Neuronal stem cell (in vitro differentiated cells): ENCODE measurements around the gene PDE3B.
"Not testable (repeated sequence)": the region's sequence is repeated elsewhere in the genome, so short reads cannot be mapped to it uniquely, and the experiment has no call there.

Experiments
- DNase-seq: peaks from one replicate; pipeline ENCODE4 v3.0.0-alpha.2; 2013; ENCODE audit warnings: low spot score
- H2AFZ ChIP-seq: one replicate; pipeline ENCODE4 v1.6.1; 2013; ENCODE audit warnings: mild to moderate bottlenecking, low read length, inconsistent platforms
- H2AK5ac ChIP-seq: 2 replicates; pipeline ENCODE4 v1.6.1; 2013; ENCODE audit warnings: low read depth, mild to moderate bottlenecking, inconsistent platforms, low read length, moderate library complexity, mixed read lengths
- H2BK120ac ChIP-seq: 2 replicates; pipeline ENCODE4 v1.6.1; 2013; ENCODE audit warnings: low read depth, mild to moderate bottlenecking, inconsistent platforms, low read length, moderate library complexity, mixed read lengths
- H2BK12ac ChIP-seq: one replicate; pipeline ENCODE4 v1.6.1; 2013; ENCODE audit warnings: low read length, inconsistent platforms
- H2BK15ac ChIP-seq: 2 replicates; pipeline ENCODE4 v1.6.1; 2013; ENCODE audit warnings: mild to moderate bottlenecking, low read length, inconsistent platforms, mixed read lengths
- H2BK5ac ChIP-seq: one replicate; pipeline ENCODE4 v1.6.1; 2013; ENCODE audit warnings: inconsistent platforms, mild to moderate bottlenecking, low read length, moderate library complexity
- H3K14ac ChIP-seq: one replicate; pipeline ENCODE4 v1.6.1; 2013; ENCODE audit warnings: low read length, inconsistent platforms
- H3K18ac ChIP-seq: 2 replicates; pipeline ENCODE4 v1.6.1; 2013; ENCODE audit warnings: low read length, inconsistent platforms
- H3K23ac ChIP-seq: 2 replicates; pipeline ENCODE4 v1.6.1; 2013; ENCODE audit warnings: low read depth, mild to moderate bottlenecking, mixed read lengths, low read length, inconsistent platforms; ENCODE audit not compliant: poor library complexity
- H3K27ac ChIP-seq: replicated peaks from 3 replicates; pipeline ENCODE4 v1.5.1; 2013; ENCODE audit warnings: low read length, inconsistent platforms
- H3K27me3 ChIP-seq, 3 experiments: 2 replicates each; pipeline ENCODE4 v1.6.1; 2013; ENCODE audit warnings: low read length in 3 of 3, mild to moderate bottlenecking in 2 of 3, inconsistent platforms in 1 of 3, low read depth in 1 of 3, mixed read lengths in 1 of 3, moderate library complexity in 1 of 3; ENCODE audit not compliant: control insufficient read depth in 3 of 3, insufficient read depth in 3 of 3
- H3K36me3 ChIP-seq, 2 donors: replicated peaks in 1 of 2; 2 replicates each; pipeline ENCODE4 v1.6.1; 2013; ENCODE audit warnings: low read length in 2 of 2; ENCODE audit not compliant: control insufficient read depth in 2 of 2, insufficient read depth in 2 of 2
- H3K4ac ChIP-seq: 2 replicates; pipeline ENCODE4 v1.6.1; 2013; ENCODE audit warnings: inconsistent platforms, mild to moderate bottlenecking, low read length, moderate library complexity
- H3K4me1 ChIP-seq, 2 donors: 1 replicate in 1 of 2; 2 replicates in 1 of 2; pipeline ENCODE4 v1.6.1; 2013; ENCODE audit warnings: low read length in 2 of 2, low read depth in 1 of 2; ENCODE audit not compliant: control insufficient read depth in 2 of 2, insufficient read depth in 1 of 2
- H3K4me2 ChIP-seq: one replicate; pipeline ENCODE4 v1.6.1; 2013; ENCODE audit warnings: mild to moderate bottlenecking, low read length, inconsistent platforms; ENCODE audit not compliant: insufficient read depth, poor library complexity, severe bottlenecking
- H3K4me3 ChIP-seq, 2 donors: 2 replicates each; pipeline ENCODE4 v1.5.1; 2013; ENCODE audit warnings: low read length in 2 of 2, mild to moderate bottlenecking in 2 of 2, inconsistent platforms in 1 of 2, moderate library complexity in 1 of 2
- H3K79me1 ChIP-seq: one replicate; pipeline ENCODE4 v1.6.1; 2013; ENCODE audit warnings: low read depth, mild to moderate bottlenecking, inconsistent platforms, low read length, moderate library complexity
- H3K9ac ChIP-seq: one replicate; pipeline ENCODE4 v1.6.1; 2013; ENCODE audit warnings: mild to moderate bottlenecking, low read depth, low read length, inconsistent platforms; ENCODE audit not compliant: poor library complexity
- H3K9me3 ChIP-seq, 2 donors: replicated peaks in 1 of 2; 2 replicates each; pipeline versions ENCODE3 to v1.6.1; 2013; ENCODE audit warnings: low read length in 2 of 2, mild to moderate bottlenecking in 2 of 2, inconsistent platforms in 1 of 2, low read depth in 1 of 2, mixed read lengths in 1 of 2, moderate library complexity in 1 of 2; ENCODE audit not compliant: control insufficient read depth in 2 of 2, insufficient read depth in 1 of 2
- H4K8ac ChIP-seq: one replicate; pipeline ENCODE4 v1.6.1; 2013; ENCODE audit warnings: low read depth, mild to moderate bottlenecking, inconsistent platforms, low read length, moderate library complexity
- H4K91ac ChIP-seq: one replicate; pipeline ENCODE4 v1.6.1; 2013; ENCODE audit warnings: low read length, low read depth, mild to moderate bottlenecking, inconsistent platforms; ENCODE audit not compliant: poor library complexity
- WGBS, 2 donors: extraction: QIAGEN DNeasy Blood & Tissue Kit; methylation state at CpG; one replicate each; pipeline ENCODE4 v1.1.7; 2013; ENCODE audit warnings: missing lambda C conversion rate in 2 of 2, mixed read lengths in 1 of 2; ENCODE audit not compliant: insufficient read length in 2 of 2, insufficient replicate concordance in 1 of 2; ENCODE audit errors: extremely low coverage in 2 of 2; 5-methylcytosine and 5-hydroxymethylcytosine counted together

PDE3B gene

GRCh38 chr11:14759300-14760012 is 115.9 kb downstream of the PDE3B start:
- not testable (repeated sequence) for H4K91ac ChIP-seq, H3K14ac ChIP-seq, H3K4me2 ChIP-seq, H2BK12ac ChIP-seq, H3K27ac ChIP-seq, H3K4me1 ChIP-seq, H4K8ac ChIP-seq, H3K4me3 ChIP-seq, H3K18ac ChIP-seq, H2AK5ac ChIP-seq, H3K27me3 ChIP-seq, H2AFZ ChIP-seq, H3K9ac ChIP-seq, H2BK120ac ChIP-seq, H3K36me3 ChIP-seq, H2BK5ac ChIP-seq, DNase-seq, H3K23ac ChIP-seq, H3K4ac ChIP-seq, H3K9me3 ChIP-seq, H3K79me1 ChIP-seq, H2BK15ac ChIP-seq
- WGBS, 2 donors, result no CpG with 5 or more reads among the region's 9 CpGs

- no peaks in the 10 kb centered on the region for H3K79me1 ChIP-seq
- no peak overlapping the region for H2BK15ac ChIP-seq
- H3K36me3 ChIP-seq, result no peaks in the 10 kb centered on the region
- H3K27ac ChIP-seq, result no peak overlapping the region
- H3K9me3 ChIP-seq, result no peaks in the 10 kb centered on the region
- no peak overlapping the region for H3K4me3 ChIP-seq
- no peak overlapping the region for H3K23ac ChIP-seq
- no peak overlapping the region for H4K8ac ChIP-seq
- no peak overlapping the region for H3K14ac ChIP-seq
- no peak overlapping the region for H3K18ac ChIP-seq
- H3K4me2 ChIP-seq, result no peak overlapping the region
- no peaks in the 10 kb centered on the region for H3K4me1 ChIP-seq
- H2BK12ac ChIP-seq, result no peak overlapping the region
- no peak overlapping the region for H3K9ac ChIP-seq
- H3K27me3 ChIP-seq, result no peaks in the 10 kb centered on the region
- no peak overlapping the region for H2BK5ac ChIP-seq
- no CpG with 5 or more reads among the region's 1 CpG for WGBS, 2 donors
- no peak for DNase-seq
- no peak overlapping the region for H4K91ac ChIP-seq
- H3K4ac ChIP-seq, result no peak overlapping the region
- no peak overlapping the region for H2BK120ac ChIP-seq
- H2AFZ ChIP-seq, result no peak overlapping the region
- no peak overlapping the region for H2AK5ac ChIP-seq
Observed at GRCh38 chr11:14764179-14764578, 120.6 kb downstream of the PDE3B start.

GRCh38 chr11:14764579-14765527 is 121.2 kb downstream of the PDE3B start:
- Histone ChIP-seq H3K4ac (no peak overlapping the region), H4K8ac (no peak overlapping the region), H3K9me3 (no peaks in the 10 kb centered on the region), H2BK5ac (no peak overlapping the region), H3K9ac (no peak overlapping the region), H2AFZ (no peak overlapping the region), H3K14ac (no peak overlapping the region), H4K91ac (no peak overlapping the region), H3K4me3 (no peak overlapping the region), H2BK15ac (no peak overlapping the region), H3K18ac (no peak overlapping the region), H3K4me1 (no peaks in the 10 kb centered on the region), H3K36me3 (no peaks in the 10 kb centered on the region), H2BK120ac (no peak overlapping the region), H3K4me2 (no peak overlapping the region), H3K23ac (no peak overlapping the region), H3K27me3 (no peaks in the 10 kb centered on the region), H2AK5ac (no peak overlapping the region), H3K27ac (no peak overlapping the region), H2BK12ac (no peak overlapping the region), H3K79me1 (no peaks in the 10 kb centered on the region)
- no peak for DNase-seq
- no CpG with 5 or more reads among the region's 6 CpGs for WGBS, 2 donors

GRCh38 chr11:14766585-14766984 is 123.0 kb downstream of the PDE3B start:
- no peak overlapping the region for H2BK120ac ChIP-seq
- no peaks in the 10 kb centered on the region for H3K4me1 ChIP-seq
- no peaks in the 10 kb centered on the region for H3K9me3 ChIP-seq
- no peak for DNase-seq
- no peak overlapping the region for H3K27ac ChIP-seq
- no peak overlapping the region for H3K4ac ChIP-seq
- H2BK12ac ChIP-seq, result no peak overlapping the region
- no peak overlapping the region for H2AK5ac ChIP-seq
- no peak overlapping the region for H3K18ac ChIP-seq
- no peak overlapping the region for H3K4me3 ChIP-seq
- H4K8ac ChIP-seq, result no peak overlapping the region
- no peaks in the 10 kb centered on the region for H3K27me3 ChIP-seq
- H3K4me2 ChIP-seq, result no peak overlapping the region
- no peak overlapping the region for H2BK15ac ChIP-seq
- no peak overlapping the region for H4K91ac ChIP-seq
- H3K9ac ChIP-seq, result no peak overlapping the region
- no peaks in the 10 kb centered on the region for H3K36me3 ChIP-seq
- H3K79me1 ChIP-seq, result no peaks in the 10 kb centered on the region
- no peak overlapping the region for H2BK5ac ChIP-seq
- no peak overlapping the region for H3K23ac ChIP-seq
- no peak overlapping the region for H2AFZ ChIP-seq
- H3K14ac ChIP-seq, result no peak overlapping the region
